SJSA1 (cell line): Measurements from ENCODE around the gene NRXN2. TPM values are rescaled to one million over a fixed set of nuclear protein-coding genes. Genes with fewer than 3 reads are reported as not detected.
"Not testable (repeated sequence)": the region's sequence is repeated elsewhere in the genome, so short reads cannot be mapped to it uniquely, and the experiment has no call there.

Source experiments
- DNase-seq, 2 experiments: peaks; one replicate each; pipeline ENCODE4 v3.0.0-alpha.2; 2015 to 2020; ENCODE audit warnings: low spot score in 2 of 2, low read depth in 1 of 2
- H3K27ac ChIP-seq: fragments of 250-450 bp; sonication (Bioruptor Pico); 2 replicates; pipeline ENCODE4 v1.5.1; 2020; ENCODE audit warnings: mild to moderate bottlenecking, moderate library complexity
- H3K27me3 ChIP-seq: fragments of 250-450 bp; sonication (Bioruptor Pico); replicated peaks from 2 replicates; pipeline ENCODE4 v1.5.1; 2020; ENCODE audit warnings: mild to moderate bottlenecking, moderate library complexity
- H3K36me3 ChIP-seq: fragments of 250-450 bp; sonication (Bioruptor Pico); 2 replicates; pipeline ENCODE4 v1.5.1; 2020; ENCODE audit warnings: mild to moderate bottlenecking
- H3K4me1 ChIP-seq: fragments of 250-450 bp; sonication (Bioruptor Pico); replicated peaks from 2 replicates; pipeline ENCODE4 v1.6.1; 2021; ENCODE audit warnings: mild to moderate bottlenecking
- H3K4me3 ChIP-seq: fragments of 250-450 bp; sonication (Bioruptor Pico); 2 replicates; pipeline ENCODE4 v1.5.1; 2020; ENCODE audit warnings: mild to moderate bottlenecking
- H3K9me3 ChIP-seq: fragments of 250-450 bp; sonication (Bioruptor Pico); replicated peaks from 2 replicates; pipeline ENCODE4 v1.5.1; 2020; ENCODE audit warnings: mild to moderate bottlenecking
- total RNA-seq: library from RNA; depleted of rRNA; stranded (reverse); fragments of >200 nt; shearing (Covaris generic); gene quantifications from 2 replicates; pipeline ENCODE4 v1.2.3, GENCODE V29; 2014

The NRXN2 gene
- total RNA-seq, 1 experiment from 2014 or later: not detected

DNA sequence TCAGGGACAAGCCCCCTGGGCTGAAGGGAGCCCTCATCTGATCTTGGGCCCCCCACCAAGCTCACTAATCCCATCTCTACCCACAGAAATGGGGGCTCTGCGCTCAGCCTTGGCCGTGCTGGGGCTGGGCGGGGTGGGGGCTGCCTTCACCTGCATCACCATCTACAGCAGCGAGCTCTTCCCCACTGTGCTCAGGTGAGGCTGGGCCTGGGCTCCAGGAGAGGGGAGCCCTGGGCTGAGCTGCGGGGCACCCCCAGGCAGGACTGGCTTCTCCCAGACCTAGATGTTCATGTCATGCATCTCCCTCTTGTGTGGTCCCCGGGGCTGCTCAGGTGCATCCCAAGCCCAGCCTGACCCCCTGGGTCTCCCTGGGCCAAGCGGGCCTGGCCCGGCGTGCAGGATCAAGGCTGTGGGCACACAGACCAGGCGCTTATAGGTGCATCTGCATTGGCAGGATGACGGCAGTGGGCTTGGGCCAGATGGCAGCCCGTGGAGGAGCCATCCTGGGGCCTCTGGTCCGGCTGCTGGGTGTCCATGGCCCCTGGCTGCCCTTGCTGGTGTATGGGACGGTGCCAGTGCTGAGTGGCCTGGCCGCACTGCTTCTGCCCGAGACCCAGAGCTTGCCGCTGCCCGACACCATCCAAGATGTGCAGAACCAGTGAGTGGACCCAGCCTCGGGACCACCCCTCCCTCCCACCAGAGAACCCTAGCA is 122.6 kb downstream of the NRXN2 start:
- H3K36me3 ChIP-seq: no peaks in the 10 kb centered on the region
- H3K4me3 ChIP-seq: no peak overlapping the region
- H3K9me3 ChIP-seq: peaks cover 12% of the 10 kb centered on the region
- DNase-seq: no peak
- H3K4me1 ChIP-seq: no peaks in the 10 kb centered on the region
- peaks cover 35% of the 10 kb centered on the region for H3K27me3 ChIP-seq
- H3K27ac ChIP-seq: no peak overlapping the region

DNA sequence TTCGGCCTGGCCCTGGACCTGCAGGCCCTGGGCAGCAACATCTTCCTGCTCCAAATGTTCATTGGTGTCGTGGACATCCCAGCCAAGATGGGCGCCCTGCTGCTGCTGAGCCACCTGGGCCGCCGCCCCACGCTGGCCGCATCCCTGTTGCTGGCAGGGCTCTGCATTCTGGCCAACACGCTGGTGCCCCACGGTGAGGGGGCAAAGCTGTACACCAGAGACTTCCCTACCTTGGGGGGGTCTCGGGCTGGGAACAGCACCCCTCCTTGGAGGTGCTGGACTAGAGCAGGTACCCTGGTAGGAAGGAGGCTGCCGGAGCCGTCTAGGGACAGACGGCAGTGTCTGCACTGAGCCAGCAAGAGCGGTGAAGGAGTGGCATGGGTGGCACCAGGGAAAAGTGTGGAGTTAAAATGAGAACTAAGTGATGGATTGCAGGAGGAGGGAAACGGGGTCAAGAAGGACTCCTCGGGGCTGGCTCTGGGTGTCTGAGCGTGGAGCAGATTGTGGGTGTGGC is 123.2 kb downstream of the NRXN2 start:
- Histone ChIP-seq H3K27me3 (peaks cover 28% of the 10 kb centered on the region), H3K36me3 (no peaks in the 10 kb centered on the region)
- no peak for DNase-seq

DNA sequence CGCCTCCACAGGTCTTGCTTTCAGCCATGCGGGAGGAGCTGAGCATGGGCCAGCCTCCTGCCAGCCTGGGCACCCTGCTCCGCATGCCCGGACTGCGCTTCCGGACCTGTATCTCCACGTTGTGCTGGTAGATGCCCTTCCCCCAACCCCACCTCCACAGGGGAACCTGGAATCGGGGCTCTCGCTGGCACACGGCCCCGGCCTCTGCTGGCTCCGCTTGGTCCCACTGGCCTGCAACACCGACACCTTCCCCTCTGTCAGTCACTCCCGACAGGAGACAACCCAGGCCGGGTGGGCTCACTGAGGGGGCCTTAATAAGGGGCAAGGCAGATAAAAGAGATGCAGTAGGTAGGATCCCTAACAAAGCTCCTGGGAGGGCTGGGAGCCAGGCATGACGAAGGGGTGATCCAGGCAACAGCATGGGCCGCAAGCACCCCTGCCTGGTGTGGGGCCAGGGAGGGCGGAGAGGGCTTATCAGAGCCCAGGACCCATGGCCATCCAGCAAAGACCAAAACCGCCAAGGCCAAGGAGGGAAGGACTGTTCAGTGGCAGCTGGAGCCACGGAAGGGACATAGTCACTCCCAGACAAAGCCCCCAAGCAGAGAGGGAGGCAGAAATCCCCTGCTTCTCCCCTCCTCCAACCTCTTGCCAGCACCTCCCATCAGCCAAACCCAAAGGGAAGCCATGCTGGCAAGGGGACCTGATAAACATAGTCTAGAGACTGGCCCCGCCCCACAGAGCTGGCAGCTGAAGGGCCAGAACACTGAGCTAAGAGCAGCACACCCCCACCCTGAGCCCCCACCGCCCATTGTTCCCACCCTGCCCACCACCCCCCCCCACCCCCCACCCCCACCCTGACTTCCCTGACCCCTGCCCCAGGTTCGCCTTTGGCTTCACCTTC is 124.0 kb downstream of the NRXN2 start:
- DNase-seq: no peak
- peaks cover 21% of the 10 kb centered on the region for H3K27me3 ChIP-seq
- H3K9me3 ChIP-seq: peaks cover 16% of the 10 kb centered on the region
- H3K4me3 ChIP-seq: no peak overlapping the region
- no peaks in the 10 kb centered on the region for H3K4me1 ChIP-seq
- H3K36me3 ChIP-seq: no peaks in the 10 kb centered on the region
- H3K27ac ChIP-seq: no peak overlapping the region

More for the DNA sequence above, 123.2 kb downstream of the NRXN2 start:
- H3K4me3 ChIP-seq: no peak overlapping the region
- peaks cover 12% of the 10 kb centered on the region for H3K9me3 ChIP-seq
- no peak overlapping the region for H3K27ac ChIP-seq
- H3K4me1 ChIP-seq: no peaks in the 10 kb centered on the region

DNA sequence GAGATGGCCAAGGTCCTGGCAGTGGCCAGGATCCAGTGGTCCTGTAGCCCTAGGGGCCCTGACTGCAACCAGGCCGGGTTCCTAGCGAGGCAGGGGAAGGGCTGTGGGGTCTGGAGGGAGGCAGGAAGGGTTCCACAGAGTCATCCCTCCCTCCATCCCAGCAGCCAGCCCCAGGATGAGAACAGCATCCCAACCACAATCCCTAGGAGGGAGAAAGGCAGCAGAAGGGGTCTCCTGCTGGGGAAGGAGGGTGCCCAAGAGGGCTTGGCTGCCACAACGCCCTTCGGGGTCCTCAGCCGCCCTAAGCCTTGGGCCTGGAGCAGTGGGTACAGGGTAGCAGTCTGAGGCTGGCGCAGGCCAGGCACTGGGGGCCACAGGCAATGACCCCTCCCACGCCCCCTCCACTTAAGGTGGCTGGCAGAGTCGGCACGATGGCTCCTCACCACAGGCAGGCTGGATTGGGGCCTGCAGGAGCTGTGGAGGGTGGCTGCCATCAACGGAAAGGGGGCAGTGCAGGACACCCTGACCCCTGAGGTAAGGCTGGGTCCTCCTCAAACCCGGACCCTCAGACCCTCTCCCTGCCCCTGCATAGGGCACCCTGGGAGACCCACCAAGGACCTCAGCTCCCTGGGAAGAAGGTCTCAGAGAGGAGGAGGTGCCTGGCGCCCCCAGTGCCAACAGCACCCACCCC is 124.7 kb downstream of the NRXN2 start:
- Histone ChIP-seq H3K9me3 (peaks cover 16% of the 10 kb centered on the region), H3K4me3 (no peak overlapping the region), H3K36me3 (no peaks in the 10 kb centered on the region), H3K27me3 (peaks cover 13% of the 10 kb centered on the region), H3K27ac (no peak overlapping the region), H3K4me1 (no peaks in the 10 kb centered on the region)
- DNase-seq: no peak

DNA sequence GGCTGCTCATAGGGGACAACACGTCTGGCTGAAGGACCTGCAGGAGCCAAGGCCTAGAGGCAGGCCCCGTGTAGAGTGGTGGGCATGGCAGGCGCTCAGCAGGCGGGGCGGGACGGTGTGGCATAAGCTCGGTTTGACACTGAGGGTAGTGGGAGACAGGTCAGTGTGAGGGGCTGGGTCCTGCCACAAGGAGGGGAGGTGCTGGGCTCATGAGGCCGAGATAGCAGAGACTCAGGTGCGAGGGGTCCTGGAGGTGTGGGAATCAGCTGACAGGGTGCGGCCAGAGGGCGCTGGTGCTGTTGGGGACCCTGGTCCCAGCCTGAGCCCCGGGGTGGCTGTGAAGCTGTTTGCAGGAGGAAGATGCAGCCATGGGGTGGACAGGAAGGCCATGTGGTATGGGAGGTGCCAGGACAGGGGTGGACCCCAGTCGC is 125.3 kb downstream of the NRXN2 start:
- DNase-seq: no peak
- no peak overlapping the region for H3K27ac ChIP-seq
- H3K4me1 ChIP-seq: no peaks in the 10 kb centered on the region
- no peak overlapping the region for H3K4me3 ChIP-seq
- no peaks in the 10 kb centered on the region for H3K36me3 ChIP-seq
- peaks cover 16% of the 10 kb centered on the region for H3K9me3 ChIP-seq
- H3K27me3 ChIP-seq: peaks cover 7% of the 10 kb centered on the region

DNA sequence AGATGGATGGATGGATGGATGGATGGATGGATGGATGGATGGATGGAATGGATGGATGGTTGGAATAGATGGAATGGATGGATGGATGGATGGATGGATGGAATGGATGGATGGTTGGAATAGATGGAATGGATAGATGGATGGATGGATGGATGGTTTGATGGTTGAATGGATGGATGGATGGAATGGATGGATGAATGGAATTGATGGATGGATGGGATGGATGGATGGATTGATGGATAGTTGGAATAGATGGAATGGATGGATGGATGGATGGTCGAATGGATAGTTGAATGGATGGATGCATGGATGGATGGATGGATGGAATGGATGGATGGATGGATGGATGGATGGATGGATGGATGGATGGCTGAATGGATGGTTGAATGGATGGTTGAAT is 127.1 kb downstream of the NRXN2 start:
- peaks cover 17% of the 10 kb centered on the region for H3K27me3 ChIP-seq
- H3K4me1 ChIP-seq, H3K36me3 ChIP-seq, H3K27ac ChIP-seq, H3K4me3 ChIP-seq, DNase-seq: not testable (repeated sequence)
- H3K9me3 ChIP-seq: peaks cover 15% of the 10 kb centered on the region; the same call in 1 of the 2 replicates

DNA sequence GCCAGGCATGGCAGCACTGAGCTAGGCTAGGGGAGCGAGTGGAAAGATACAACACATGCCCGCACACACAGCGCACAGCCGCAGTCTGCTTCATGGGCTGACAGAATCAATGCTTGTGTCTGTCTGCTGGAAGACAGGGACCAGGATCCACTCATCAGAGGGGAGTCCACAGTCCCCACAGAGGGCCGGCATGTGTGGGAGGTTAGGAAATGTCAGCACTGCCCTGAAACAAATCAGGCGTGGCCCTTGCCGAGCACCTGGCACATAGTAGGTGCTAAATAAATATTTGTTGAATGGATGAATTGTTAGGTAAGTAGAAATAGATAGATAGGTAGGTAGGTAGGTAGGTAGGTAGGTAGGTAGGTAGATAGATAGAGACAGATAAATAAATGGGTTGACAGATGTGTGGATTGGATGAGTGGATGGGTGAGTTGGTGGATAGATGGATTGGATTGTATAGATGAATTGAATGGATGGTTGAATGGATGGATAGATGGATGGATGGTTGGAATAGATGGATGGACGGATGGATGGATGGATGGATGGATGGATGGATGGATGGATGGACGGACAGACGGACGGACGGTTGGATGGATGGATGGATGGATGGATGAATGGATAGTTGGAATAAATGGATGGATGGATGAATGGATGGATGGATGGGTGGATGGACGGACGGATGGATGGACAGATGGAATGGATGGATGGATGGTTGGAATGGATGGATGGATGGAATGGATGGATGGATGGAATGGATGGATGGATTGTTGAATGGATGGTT is 128.6 kb downstream of the NRXN2 start:
- Histone ChIP-seq H3K36me3 (no peaks in the 10 kb centered on the region), H3K27ac (no peak overlapping the region), H3K9me3 (peaks cover 15% of the 10 kb centered on the region; the same call in 1 of the 2 replicates), H3K27me3 (peaks cover 24% of the 10 kb centered on the region), H3K4me1 (no peaks in the 10 kb centered on the region), H3K4me3 (no peak overlapping the region)
- no peak for DNase-seq

DNA sequence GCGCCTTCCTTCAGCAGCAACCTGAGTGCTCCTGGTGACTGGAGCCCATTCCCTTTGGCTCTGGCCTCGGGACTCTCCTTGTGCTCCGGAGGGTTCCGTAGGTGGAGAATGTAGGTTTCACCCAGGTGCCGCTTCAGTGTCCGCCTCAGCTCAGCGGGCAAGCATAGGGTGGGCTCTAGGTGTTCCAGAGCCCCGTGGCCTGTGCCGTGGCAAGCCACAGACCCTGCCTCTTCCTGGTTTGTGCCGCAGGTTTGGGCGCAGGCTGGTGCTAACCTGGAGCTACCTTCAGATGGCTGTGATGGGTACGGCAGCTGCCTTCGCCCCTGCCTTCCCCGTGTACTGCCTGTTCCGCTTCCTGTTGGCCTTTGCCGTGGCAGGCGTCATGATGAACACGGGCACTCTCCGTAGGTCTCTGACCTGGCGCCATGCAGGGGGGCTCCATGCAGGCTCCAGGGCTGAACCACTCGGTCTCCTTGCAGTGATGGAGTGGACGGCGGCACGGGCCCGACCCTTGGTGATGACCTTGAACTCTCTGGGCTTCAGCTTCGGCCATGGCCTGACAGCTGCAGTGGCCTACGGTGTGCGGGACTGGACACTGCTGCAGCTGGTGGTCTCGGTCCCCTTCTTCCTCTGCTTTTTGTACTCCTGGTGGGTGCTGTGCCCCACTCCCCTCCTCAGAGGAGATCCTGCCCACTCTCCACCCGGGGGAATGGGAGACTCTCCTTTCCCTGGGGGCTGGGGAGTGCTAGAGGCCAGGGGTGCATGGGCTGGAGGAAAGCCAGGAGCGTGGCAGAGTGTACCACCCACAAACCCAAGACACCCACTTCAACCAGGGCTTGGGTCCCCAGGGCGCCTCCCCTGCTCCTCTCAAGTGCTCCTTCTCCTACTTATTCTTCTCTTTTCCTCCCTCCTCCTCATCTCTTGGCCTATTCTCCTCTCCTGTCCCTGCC is 129.6 kb downstream of the NRXN2 start:
- Histone ChIP-seq H3K27me3 (peaks cover 20% of the 10 kb centered on the region), H3K4me3 (no peak overlapping the region), H3K9me3 (peaks cover 17% of the 10 kb centered on the region), H3K4me1 (no peaks in the 10 kb centered on the region), H3K36me3 (no peaks in the 10 kb centered on the region), H3K27ac (no peak overlapping the region)
- DNase-seq: no peak

DNA sequence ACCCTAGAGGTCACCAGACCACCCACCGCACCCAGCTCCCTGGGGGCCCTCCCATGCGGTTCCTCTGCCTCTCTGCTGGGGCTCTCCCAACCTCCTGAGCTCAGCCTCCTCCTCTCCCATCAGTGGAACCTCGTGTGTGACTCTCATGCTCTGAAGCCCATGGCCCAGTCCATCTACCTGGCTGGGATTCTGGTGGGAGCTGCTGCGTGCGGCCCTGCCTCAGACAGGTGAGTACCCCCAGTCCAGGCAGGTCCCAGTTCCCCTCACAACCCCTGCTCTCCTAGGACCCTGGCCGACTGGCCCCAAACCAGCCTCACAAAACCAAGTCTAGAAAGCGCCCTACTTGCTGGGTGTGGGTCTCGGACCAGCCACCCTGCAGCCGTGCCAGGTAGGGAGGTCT is 130.3 kb downstream of the NRXN2 start:
- peaks cover 20% of the 10 kb centered on the region for H3K27me3 ChIP-seq
- peaks cover 23% of the 10 kb centered on the region for H3K9me3 ChIP-seq
- H3K4me3 ChIP-seq: no peak overlapping the region
- H3K4me1 ChIP-seq: no peaks in the 10 kb centered on the region
- DNase-seq: no peak
- no peak overlapping the region for H3K27ac ChIP-seq
- no peaks in the 10 kb centered on the region for H3K36me3 ChIP-seq

DNA sequence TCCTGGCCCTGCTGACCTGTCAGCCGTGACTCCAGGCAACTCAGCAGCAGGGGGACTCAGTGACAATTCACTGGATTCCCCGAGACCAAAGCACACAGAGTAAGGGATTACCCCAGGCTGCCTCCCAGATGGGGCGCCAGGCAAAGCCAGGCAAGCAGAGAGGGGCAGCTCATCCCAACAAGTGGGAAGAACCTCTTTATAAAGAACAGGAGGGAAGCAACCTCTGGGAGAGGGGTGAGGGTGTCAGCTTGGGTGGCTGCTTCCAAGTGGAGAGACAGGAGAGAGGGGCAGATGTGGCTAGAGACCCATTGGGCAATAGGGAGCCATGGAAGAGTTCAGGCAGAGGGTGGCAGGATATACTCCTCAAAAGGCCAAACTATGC is 130.8 kb downstream of the NRXN2 start:
- H3K4me1 ChIP-seq: no peaks in the 10 kb centered on the region
- H3K27me3 ChIP-seq: peaks cover 20% of the 10 kb centered on the region
- no peak for DNase-seq
- H3K27ac ChIP-seq: no peak overlapping the region
- H3K4me3 ChIP-seq: no peak overlapping the region
- H3K36me3 ChIP-seq: no peaks in the 10 kb centered on the region
- H3K9me3 ChIP-seq: peaks cover 23% of the 10 kb centered on the region

DNA sequence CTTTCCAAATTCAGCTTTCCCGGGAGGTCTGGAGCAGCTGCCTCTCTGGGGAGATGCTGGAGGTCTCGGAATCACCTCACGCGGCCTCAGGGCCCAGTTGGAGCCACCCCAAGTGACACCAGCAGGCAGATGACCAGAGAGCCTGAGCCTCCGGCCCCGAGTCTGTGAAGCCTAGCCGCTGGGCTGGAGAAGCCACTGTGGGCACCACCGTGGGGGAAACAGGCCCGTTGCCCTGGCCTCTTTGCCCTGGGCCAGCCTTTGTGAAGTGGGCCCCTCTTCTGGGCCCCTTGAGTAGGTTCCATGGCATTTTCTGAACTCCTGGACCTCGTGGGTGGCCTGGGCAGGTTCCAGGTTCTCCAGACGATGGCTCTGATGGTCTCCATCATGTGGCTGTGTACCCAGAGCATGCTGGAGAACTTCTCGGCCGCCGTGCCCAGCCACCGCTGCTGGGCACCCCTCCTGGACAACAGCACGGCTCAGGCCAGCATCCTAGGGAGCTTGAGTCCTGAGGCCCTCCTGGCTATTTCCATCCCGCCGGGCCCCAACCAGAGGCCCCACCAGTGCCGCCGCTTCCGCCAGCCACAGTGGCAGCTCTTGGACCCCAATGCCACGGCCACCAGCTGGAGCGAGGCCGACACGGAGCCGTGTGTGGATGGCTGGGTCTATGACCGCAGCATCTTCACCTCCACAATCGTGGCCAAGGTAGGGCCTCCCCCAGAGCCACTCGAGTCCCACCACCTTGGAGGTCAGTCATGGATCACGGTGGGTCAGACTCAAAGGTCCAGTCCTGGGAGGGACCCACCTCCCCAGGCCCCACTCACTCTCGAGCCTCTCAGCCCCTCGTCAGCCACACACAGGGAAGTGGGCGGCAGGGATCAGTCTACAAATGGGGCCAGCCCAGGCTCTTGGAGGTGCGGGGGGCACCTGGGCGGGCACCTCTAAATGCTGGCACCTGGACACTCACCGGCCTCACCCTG is 131.5 kb downstream of the NRXN2 start:
- Histone ChIP-seq H3K4me1 (no peaks in the 10 kb centered on the region), H3K4me3 (no peak overlapping the region), H3K27ac (no peak overlapping the region), H3K9me3 (peaks cover 16% of the 10 kb centered on the region), H3K27me3 (peaks cover 20% of the 10 kb centered on the region), H3K36me3 (no peaks in the 10 kb centered on the region)
- DNase-seq: no peak
